Endothelial cell of umbilical vein (primary cell): Measurements from ENCODE around the gene AKAP12. TPM values are rescaled to one million over a fixed set of nuclear protein-coding genes. Genes with fewer than 3 reads are reported as not detected.

Experiments used
- BruUV-seq: library from RNA; stranded (reverse); fragments of 400-500 nt; replicated peaks from 2 replicates; lab custom pipeline; 2021; lab: Mats Ljungman, UMichigan
- CTCF ChIA-PET: fragments of 300-600, 350-600 bp; sonication (Branson Sonifier 250); formaldehyde crosslinking; loops from one replicate; lab custom pipeline; 2021; ENCODE audit warnings: antibody characterized with exemption, inconsistent platforms; lab: Charles Lee
- POLR2A ChIA-PET: fragments of 300-600, 350-600 bp; sonication (Branson Sonifier 250); formaldehyde crosslinking; loops from one replicate; lab custom pipeline; 2021; ENCODE audit warnings: antibody characterized with exemption, inconsistent platforms; lab: Charles Lee
- DNase-seq: peaks from one replicate; pipeline ENCODE4 v3.0.0-alpha.2; 2011; ENCODE audit warnings: low read depth, low spot score
- FAIRE-seq: peaks from 2 replicates; lab custom pipeline; 2011; peaks lifted over from hg19 to GRCh38; lab: Jason Lieb, UNC
- H2AFZ ChIP-seq: 2 replicates; pipeline ENCODE4 v1.6.0; 2012; ENCODE audit warnings: low read depth, low read length, control low read depth, inconsistent platforms
- H3K27ac ChIP-seq: 2 replicates; pipeline ENCODE4 v1.5.1; 2011; ENCODE audit warnings: low read depth, mild to moderate bottlenecking, control low read depth, low read length, moderate library complexity; ENCODE audit not compliant: insufficient read depth
- H3K27me3 ChIP-seq, 2 experiments: 2 replicates each; pipeline versions ENCODE4 v1.6.0 to v1.6.1; 2011; ENCODE audit warnings: low read length in 2 of 2, mixed read lengths in 1 of 2; ENCODE audit not compliant: control insufficient read depth in 2 of 2, insufficient read depth in 2 of 2
- H3K36me3 ChIP-seq, 2 experiments: 2 replicates in 1 of 2; 3 replicates in 1 of 2; pipeline ENCODE4 v1.5.1; 2011; ENCODE audit warnings: low read length in 2 of 2, mild to moderate bottlenecking in 1 of 2, moderate library complexity in 1 of 2; ENCODE audit not compliant: control insufficient read depth in 2 of 2, insufficient read depth in 2 of 2; ENCODE audit errors: extremely low read depth in 1 of 2
- H3K4me1 ChIP-seq: 3 replicates; pipeline ENCODE4 v1.5.1; 2011; ENCODE audit warnings: mild to moderate bottlenecking, low read length; ENCODE audit not compliant: control insufficient read depth, insufficient read depth; ENCODE audit errors: extremely low read depth
- H3K4me2 ChIP-seq: 2 replicates; pipeline ENCODE4 v1.6.1; 2011; ENCODE audit warnings: low read length, control low read depth, mixed read lengths; ENCODE audit not compliant: insufficient read depth
- H3K4me3 ChIP-seq, 3 experiments: fragments of 200-600 bp in 1 of 3; sonication (generic), shearing (Covaris generic) in 1 of 3; replicated peaks in 1 of 3; 2 replicates each; pipeline ENCODE4 v1.5.1; 2011 to 2016; ENCODE audit warnings: control low read depth in 3 of 3, low read length in 3 of 3, mild to moderate bottlenecking in 2 of 3, inconsistent platforms in 1 of 3, low read depth in 1 of 3, moderate library complexity in 1 of 3; ENCODE audit not compliant: insufficient read depth in 1 of 3
- H3K79me2 ChIP-seq: 2 replicates; pipeline ENCODE4 v1.6.0; 2012; ENCODE audit warnings: low read length, inconsistent platforms; ENCODE audit not compliant: control insufficient read depth, insufficient read depth
- H3K9ac ChIP-seq: replicated peaks from 2 replicates; pipeline ENCODE3; 2011; ENCODE audit warnings: low read length, control low read depth; ENCODE audit not compliant: insufficient read depth; ENCODE audit errors: extremely low read depth
- H3K9me1 ChIP-seq: replicated peaks from 3 replicates; pipeline ENCODE4 v1.6.0; 2011; ENCODE audit warnings: mild to moderate bottlenecking, low read length; ENCODE audit not compliant: control insufficient read depth, insufficient read depth; ENCODE audit errors: extremely low read depth
- H3K9me3 ChIP-seq: replicated peaks from 2 replicates; pipeline ENCODE4 v1.5.1; 2012; ENCODE audit warnings: low read length, inconsistent platforms; ENCODE audit not compliant: control insufficient read depth, insufficient read depth
- H4K20me1 ChIP-seq: replicated peaks from 2 replicates; pipeline ENCODE3; 2011; ENCODE audit warnings: mild to moderate bottlenecking, low read length; ENCODE audit not compliant: control insufficient read depth, insufficient read depth; ENCODE audit errors: extremely low read depth
- CTCF ChIP-seq, 2 donors: IDR thresholded peaks; 1 replicate in 1 of 2; 2 replicates in 1 of 2; pipeline ENCODE4 v1.5.1; 2011; ENCODE audit warnings: low read length in 2 of 2, mild to moderate bottlenecking in 2 of 2, moderate library complexity in 2 of 2, control low read depth in 1 of 2, inconsistent platforms in 1 of 2, low read depth in 1 of 2; ENCODE audit not compliant: insufficient read depth in 1 of 2; ENCODE audit errors: extremely low read depth in 1 of 2
- EZH2 ChIP-seq: IDR thresholded peaks from 2 replicates; pipeline ENCODE4 v1.6.1; 2012; ENCODE audit warnings: borderline replicate concordance, low read depth, mild to moderate bottlenecking, moderate library complexity, low read length, inconsistent platforms; ENCODE audit not compliant: severe bottlenecking
- FOS ChIP-seq: IDR thresholded peaks from 2 replicates; pipeline ENCODE4 v1.6.1; 2011; ENCODE audit warnings: mild to moderate bottlenecking, low read length, moderate library complexity, borderline replicate concordance; ENCODE audit not compliant: insufficient read depth
- GATA2 ChIP-seq: IDR thresholded peaks from 2 replicates; pipeline ENCODE4 v1.7.0; 2011; ENCODE audit warnings: low read depth, mild to moderate bottlenecking, moderate library complexity, mixed read lengths, low read length; ENCODE audit not compliant: insufficient read length, insufficient read depth
- JUN ChIP-seq: IDR thresholded peaks from 2 replicates; pipeline ENCODE4 v1.6.1; 2011; ENCODE audit warnings: borderline replicate concordance, low read depth; ENCODE audit not compliant: insufficient read length, insufficient read depth
- MYC ChIP-seq: IDR thresholded peaks from one replicate; pipeline ENCODE4 v1.6.1; 2011; ENCODE audit warnings: mild to moderate bottlenecking, low read depth, low read length
- POLR2A ChIP-seq: IDR thresholded peaks from 2 replicates; pipeline ENCODE4 v1.6.1; 2012; ENCODE audit warnings: low read depth, mild to moderate bottlenecking, control low read depth, low read length
- POLR2AphosphoS5 ChIP-seq: IDR thresholded peaks from 2 replicates; pipeline ENCODE4 v1.6.1; 2012; ENCODE audit warnings: low read depth, mild to moderate bottlenecking, control low read depth, low read length, moderate library complexity; ENCODE audit not compliant: insufficient read depth
- dilution Hi-C: fragments of 300-500 bp; cut with MboI; formaldehyde crosslinking; loops from one replicate; pipeline ENCODE4 v1.15.0; 2019; ENCODE audit warnings: low sequenced_read_pairs; ENCODE audit not compliant: extremely low pct_ligation_motif_present
- intact Hi-C: fragments of 100-400 bp; cut with micrococcal nuclease; formaldehyde crosslinking; loops from one replicate; pipeline ENCODE4 v1.10.0; 2022
- polyA plus RNA-seq, 4 experiments: library from polyadenylated mRNA; depleted of rRNA in 3 of 4; stranded (reverse) in 3 of 4; unstranded in 1 of 4; fragments of >200 nt; gene quantifications; 2 replicates each; pipeline versions ENCODE4 v1.2.1 to v1.2.3, GENCODE V29; 2011 to 2012; ENCODE audit warnings: missing spikeins in 1 of 4
- total RNA-seq: library from RNA; stranded (reverse); gene quantifications from 2 replicates; pipeline ENCODE4 v1.2.3, GENCODE V29; 2021
- TF ChIP-seq, protein P1 (sequence below): IDR thresholded peaks from 2 replicates; pipeline ENCODE4 v1.6.1; 2011; ENCODE audit not compliant: insufficient read depth, insufficient read length

The AKAP12 gene
- total and polyA plus RNA-seq, 2 donors (not counting 3 experiments of a cell fraction or from before 2014, with no cell fraction given), result 46.9 to 340 TPM

- DNase-seq, result no peak
- intact Hi-C loops, result no loop called here
- H3K36me3 ChIP-seq, result no peaks in the 10 kb centered on the region
- H3K4me2 ChIP-seq, result no peak overlapping the region
- H3K79me2 ChIP-seq, result peaks cover 85% of the 10 kb centered on the region
- no peak overlapping the region for H3K4me3 ChIP-seq
- POLR2A ChIA-PET, result no interaction called here
- no peak for FAIRE-seq
- peaks cover 16% of the 10 kb centered on the region for H3K4me1 ChIP-seq
- no peaks in the 10 kb centered on the region for H4K20me1 ChIP-seq
- TF ChIP-seq MYC (no peak), GATA2 (no peak), EZH2 (no peak), CTCF (IDR thresholded peaks at IDR 0.05; ENCODE audit: extremely low read depth in 1 of 2, insufficient read depth in 1 of 2, low read depth in 1 of 2, low read length in 2 of 2) (no peak), FOS (no peak), JUN (no peak), POLR2A (no peak), POLR2AphosphoS5 (no peak)
- TF ChIP-seq, protein P1, sequence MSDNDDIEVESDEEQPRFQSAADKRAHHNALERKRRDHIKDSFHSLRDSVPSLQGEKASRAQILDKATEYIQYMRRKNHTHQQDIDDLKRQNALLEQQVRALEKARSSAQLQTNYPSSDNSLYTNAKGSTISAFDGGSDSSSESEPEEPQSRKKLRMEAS, result no peak
- H3K9me3 ChIP-seq, result no peaks in the 10 kb centered on the region
- H3K9ac ChIP-seq, result no peak overlapping the region
- no TSS peak for BruUV-seq
- H3K9me1 ChIP-seq, result no peaks in the 10 kb centered on the region
- H2AFZ ChIP-seq, result no peak overlapping the region
- no peak overlapping the region for H3K27ac ChIP-seq
- CTCF ChIA-PET, result interaction anchor here (0.7 to 1.1 kb wide), 2 partner anchors 11 to 29 kb away, joined by 3 read pairs; no protein-coding TSS in a partner anchor
- dilution Hi-C loops, result no loop called here
- H3K27me3 ChIP-seq, result no peaks in the 10 kb centered on the region
These were observed 54.9 kb downstream of the AKAP12 start for GRCh38 chr6:151294561-151295101.
